Tibial artery (tissue), 4 donors: ENCODE results near the gene CENPF.
"Not testable (repeated sequence)": the region's sequence is repeated elsewhere in the genome, so short reads cannot be mapped to it uniquely, and the experiment has no call there.

ENCODE experiments used
- DNase-seq, 2 donors: peaks; one replicate each; pipeline ENCODE4 v3.0.0-alpha.2; 2019
- H3K27ac ChIP-seq, 2 donors: fragments of 200-600 bp; sonication (generic) in 1 of 2; 1 replicate in 1 of 2; 2 replicates in 1 of 2; pipeline ENCODE4 v1.5.1; 2018 to 2019; ENCODE audit warnings: mild to moderate bottlenecking in 1 of 2
- H3K27me3 ChIP-seq, 2 donors: fragments of 200-600 bp; sonication (generic) in 1 of 2; one replicate each; pipeline versions ENCODE4 v1.5.1 to v1.6.0; 2016 to 2019
- H3K36me3 ChIP-seq, 3 donors: fragments of 200-600 bp; sonication (generic) in 2 of 3; one replicate each; pipeline ENCODE4 v1.5.1; 2016 to 2019; ENCODE audit warnings: mild to moderate bottlenecking in 2 of 3
- H3K4me1 ChIP-seq, 4 donors: fragments of 200-600 bp; sonication (generic) in 2 of 4; 1 replicate in 3 of 4; 2 replicates in 1 of 4; pipeline ENCODE4 v1.5.1; 2016 to 2019
- H3K4me3 ChIP-seq, 2 donors: fragments of 200-600 bp; sonication (generic) in 1 of 2; 1 replicate in 1 of 2; 2 replicates in 1 of 2; pipeline ENCODE4 v1.5.1; 2018 to 2019; ENCODE audit warnings: mild to moderate bottlenecking in 2 of 2
- H3K9me3 ChIP-seq, 3 donors: fragments of 200-600 bp; sonication (generic) in 1 of 3; one replicate each; pipeline ENCODE4 v1.5.1; 2016 to 2019
- CTCF ChIP-seq, 2 experiments: fragments of 200-600 bp in 1 of 2; fragments of 450-650 bp in 1 of 2; IDR thresholded peaks; one replicate each; pipeline ENCODE4 v1.5.1; 2017 to 2019; ENCODE audit warnings: antibody characterized with exemption in 2 of 2, mild to moderate bottlenecking in 1 of 2, moderate library complexity in 1 of 2
- intact Hi-C: fragments of 100-400 bp; cut with DNase I; formaldehyde crosslinking; loops from one replicate; pipeline ENCODE4 v1.15.0; 2023; ENCODE audit warnings: low total_unique reads

CENPF gene

GRCh38 chr1:214573386-214574318 is 29.3 kb upstream of the CENPF start:
- Histone ChIP-seq H3K4me3 (no peak overlapping the region), H3K4me1 (peaks cover 0 to 30% (median 6%) of the 10 kb centered on the region in 4 donors), H3K27ac (no peak overlapping the region), H3K9me3 (peaks cover 0 to 18% (median 13%) of the 10 kb centered on the region in 3 donors), H3K27me3 (no peaks in the 10 kb centered on the region), H3K36me3 (peaks cover 0 to 4% (median 0%) of the 10 kb centered on the region in 3 donors)
- no peak for TF ChIP-seq CTCF (IDR thresholded peaks at IDR 0.05)
- DNase-seq = no peak
- intact Hi-C loops = no loop called here

- H3K4me3 ChIP-seq = no peak overlapping the region
- H3K27me3 ChIP-seq = no peaks in the 10 kb centered on the region
- H3K4me1 ChIP-seq = peaks cover 0 to 20% (median 6%) of the 10 kb centered on the region in 4 donors
- H3K36me3 ChIP-seq = peaks cover 0 to 4% (median 0%) of the 10 kb centered on the region in 3 donors
- no peak for TF ChIP-seq CTCF (IDR thresholded peaks at IDR 0.05)
- H3K9me3 ChIP-seq = peaks cover 0 to 18% (median 13%) of the 10 kb centered on the region in 3 donors
- H3K27ac ChIP-seq = no peak overlapping the region
- intact Hi-C loops = no loop called here
- DNase-seq = no peak
Observed at GRCh38 chr1:214574598-214575411, 28.2 kb upstream of the CENPF start.

GRCh38 chr1:214576120-214576519 is 26.9 kb upstream of the CENPF start:
- H3K36me3 ChIP-seq, H3K27me3 ChIP-seq, H3K27ac ChIP-seq, H3K4me3 ChIP-seq, DNase-seq, intact Hi-C loops: not testable (repeated sequence)
- Histone ChIP-seq H3K4me1 (peaks cover 0 to 13% (median 4%) of the 10 kb centered on the region in 4 donors), H3K9me3 (peaks cover 0 to 18% (median 13%) of the 10 kb centered on the region in 3 donors)

- Histone ChIP-seq H3K36me3 (peaks cover 0 to 4% (median 0%) of the 10 kb centered on the region in 3 donors), H3K27me3 (no peaks in the 10 kb centered on the region), H3K27ac (no peak overlapping the region), H3K4me3 (no peak overlapping the region), H3K9me3 (peaks cover 0 to 18% (median 13%) of the 10 kb centered on the region in 3 donors), H3K4me1 (peaks cover 0 to 10% (median 3%) of the 10 kb centered on the region in 4 donors)
- TF ChIP-seq CTCF (IDR thresholded peaks at IDR 0.05) = no peak
- DNase-seq = no peak
- intact Hi-C loops = no loop called here
Observed at GRCh38 chr1:214579183-214579582, 23.8 kb upstream of the CENPF start.

- Histone ChIP-seq H3K36me3 (no peaks in the 10 kb centered on the region), H3K9me3 (peaks cover 0 to 5% (median 2%) of the 10 kb centered on the region in 3 donors), H3K4me3 (no peak overlapping the region), H3K27ac (no peak overlapping the region), H3K4me1 (peaks cover 0 to 7% (median 2%) of the 10 kb centered on the region in 4 donors), H3K27me3 (no peaks in the 10 kb centered on the region)
- no peak for TF ChIP-seq CTCF (IDR thresholded peaks at IDR 0.05)
- intact Hi-C loops = no loop called here
- DNase-seq = no peak
Observed at GRCh38 chr1:214581785-214582184, 21.2 kb upstream of the CENPF start.
